ENCODE results near the gene CRELD2.
"Not testable (repeated sequence)": the region's sequence is repeated elsewhere in the genome, so short reads cannot be mapped to it uniquely, and the experiment has no call there.

The CRELD2 gene

DNA sequence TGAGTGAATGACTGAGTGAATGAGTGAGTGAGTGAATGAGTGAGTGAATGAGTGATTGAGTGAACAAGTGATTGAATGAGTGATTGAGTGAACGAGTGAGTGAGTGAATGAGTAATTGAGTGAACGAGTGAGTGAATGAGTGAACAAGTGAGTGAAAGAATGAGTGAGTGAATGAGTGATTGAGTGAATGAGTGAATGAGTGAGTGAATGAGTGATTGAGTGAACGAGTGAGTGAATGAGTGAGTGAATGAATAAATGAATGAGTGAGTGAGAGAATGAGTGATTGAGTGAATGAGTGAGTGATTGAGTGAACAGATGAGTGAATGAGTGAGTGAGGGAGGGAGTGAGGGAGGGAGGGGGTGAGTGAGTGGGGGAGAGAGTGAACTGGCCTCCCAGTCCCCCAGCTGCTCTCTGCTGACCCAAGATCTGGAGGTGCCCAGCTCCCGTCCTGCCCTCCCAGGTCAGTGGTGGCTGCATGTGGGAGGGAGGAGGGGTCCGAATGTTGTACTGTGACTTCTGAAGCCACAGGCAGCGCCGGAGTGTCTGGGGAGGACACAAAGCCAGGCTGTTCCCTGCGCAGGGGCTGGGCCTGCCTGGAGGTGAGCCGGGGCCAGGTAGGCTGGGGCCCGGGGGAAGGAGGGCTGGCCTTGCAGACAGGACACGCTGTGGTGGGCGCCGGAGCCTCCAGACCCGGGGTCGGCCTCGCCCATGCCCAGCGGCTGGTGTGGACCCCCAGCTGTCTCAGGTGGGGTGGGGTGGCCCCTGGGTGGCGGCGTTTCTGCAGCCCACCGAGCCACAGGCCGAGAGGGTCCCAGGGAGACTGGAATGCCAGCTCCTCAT lies 24.4 kb downstream of the CRELD2 start:
- DNase-seq (ENCODE audit: low spot score), result no peak
- TF ChIP-seq, protein P1, sequence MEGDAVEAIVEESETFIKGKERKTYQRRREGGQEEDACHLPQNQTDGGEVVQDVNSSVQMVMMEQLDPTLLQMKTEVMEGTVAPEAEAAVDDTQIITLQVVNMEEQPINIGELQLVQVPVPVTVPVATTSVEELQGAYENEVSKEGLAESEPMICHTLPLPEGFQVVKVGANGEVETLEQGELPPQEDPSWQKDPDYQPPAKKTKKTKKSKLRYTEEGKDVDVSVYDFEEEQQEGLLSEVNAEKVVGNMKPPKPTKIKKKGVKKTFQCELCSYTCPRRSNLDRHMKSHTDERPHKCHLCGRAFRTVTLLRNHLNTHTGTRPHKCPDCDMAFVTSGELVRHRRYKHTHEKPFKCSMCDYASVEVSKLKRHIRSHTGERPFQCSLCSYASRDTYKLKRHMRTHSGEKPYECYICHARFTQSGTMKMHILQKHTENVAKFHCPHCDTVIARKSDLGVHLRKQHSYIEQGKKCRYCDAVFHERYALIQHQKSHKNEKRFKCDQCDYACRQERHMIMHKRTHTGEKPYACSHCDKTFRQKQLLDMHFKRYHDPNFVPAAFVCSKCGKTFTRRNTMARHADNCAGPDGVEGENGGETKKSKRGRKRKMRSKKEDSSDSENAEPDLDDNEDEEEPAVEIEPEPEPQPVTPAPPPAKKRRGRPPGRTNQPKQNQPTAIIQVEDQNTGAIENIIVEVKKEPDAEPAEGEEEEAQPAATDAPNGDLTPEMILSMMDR (IDR thresholded peaks at IDR 0.05), result no peak
- no peak overlapping the region for H3K27ac ChIP-seq
- no peak overlapping the region for H3K4me3 ChIP-seq

DNA sequence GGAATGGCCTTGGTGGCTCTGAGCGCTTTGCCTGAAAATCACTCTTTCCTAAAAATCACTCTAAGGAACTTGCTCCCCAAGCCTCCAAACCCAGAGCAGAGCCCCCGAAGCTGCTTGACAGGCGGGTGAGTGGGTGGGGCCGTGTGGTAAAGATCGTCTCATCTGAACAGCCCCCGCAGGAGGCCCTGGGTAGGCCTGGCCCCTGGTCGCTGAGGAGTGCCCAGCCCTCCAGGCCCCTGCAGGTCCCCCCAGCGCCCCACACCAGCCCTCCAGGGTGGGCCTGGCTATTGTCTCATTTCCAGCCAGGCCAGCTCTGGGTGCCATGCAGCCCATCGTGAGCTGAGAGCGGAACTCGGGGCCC lies 25.0 kb downstream of the CRELD2 start:
- DNase-seq (ENCODE audit: low spot score), result no peak
- Histone ChIP-seq H3K4me3 (no peak overlapping the region), H3K27ac (no peak overlapping the region)
- TF ChIP-seq, protein P1 (IDR thresholded peaks at IDR 0.05), result no peak

DNA sequence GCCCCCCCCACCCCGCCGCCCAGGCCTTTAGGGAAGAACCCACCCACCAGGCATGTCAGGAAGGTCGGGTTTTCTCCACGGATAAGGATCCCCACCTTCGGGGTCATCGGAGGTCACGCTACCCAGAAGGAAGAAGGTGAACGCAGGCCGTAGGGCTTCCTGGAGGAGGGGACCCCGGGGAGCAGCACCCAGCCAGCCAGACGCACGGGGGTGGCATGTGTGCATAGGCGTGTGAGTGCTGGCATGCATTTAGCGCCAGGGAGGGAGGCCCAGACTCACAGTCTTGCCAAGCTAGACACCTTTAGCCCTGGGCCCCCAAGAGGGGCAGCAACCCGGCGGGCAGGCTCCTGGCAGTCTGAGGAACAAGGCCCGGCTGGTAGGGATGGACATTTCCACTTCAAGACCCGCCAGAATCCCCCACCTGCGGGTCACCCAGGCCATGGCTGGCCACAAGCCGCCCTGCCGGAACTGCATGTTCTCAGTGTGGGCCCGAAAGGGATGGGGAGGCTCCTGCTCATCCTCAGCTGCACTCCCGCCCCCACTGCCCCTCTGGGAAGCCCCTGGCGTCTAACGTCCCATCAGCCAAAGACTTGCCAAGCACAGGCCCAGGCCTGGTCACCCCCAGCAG lies 25.5 kb downstream of the CRELD2 start:
- no peak overlapping the region for H3K4me3 ChIP-seq
- TF ChIP-seq, protein P1 (IDR thresholded peaks at IDR 0.05), result no peak
- H3K27ac ChIP-seq, result no peak overlapping the region
- DNase-seq (ENCODE audit: low spot score), result no peak

DNA sequence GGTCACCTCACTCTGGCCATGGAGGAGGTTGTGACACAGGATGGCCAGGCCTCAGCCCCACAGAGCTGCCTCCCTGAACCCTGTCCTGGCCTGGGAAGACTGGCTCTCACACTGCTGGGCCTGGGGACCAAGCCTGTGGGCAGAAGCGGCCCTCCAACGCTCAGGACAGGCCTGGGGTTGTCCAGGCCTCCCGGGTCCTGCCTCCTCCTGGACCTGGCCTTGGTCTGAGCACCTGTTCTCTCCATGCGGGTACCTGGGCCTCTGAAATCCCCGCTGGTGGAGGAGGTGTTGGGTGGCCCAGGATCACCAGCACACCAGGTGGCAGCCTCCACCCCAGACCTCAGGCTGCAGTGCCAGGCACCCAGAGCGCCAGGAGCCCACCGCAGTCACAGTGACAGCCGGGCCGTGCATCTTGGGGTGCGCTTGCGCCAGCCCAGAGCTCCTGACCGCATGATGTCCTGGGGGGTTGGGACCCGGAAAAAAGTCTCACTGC lies 26.0 kb downstream of the CRELD2 start:
- Histone ChIP-seq H3K4me3 (no peak overlapping the region), H3K27ac (no peak overlapping the region)
- DNase-seq (ENCODE audit: low spot score), result no peak
- TF ChIP-seq, protein P1 (IDR thresholded peaks at IDR 0.05), result no peak

DNA sequence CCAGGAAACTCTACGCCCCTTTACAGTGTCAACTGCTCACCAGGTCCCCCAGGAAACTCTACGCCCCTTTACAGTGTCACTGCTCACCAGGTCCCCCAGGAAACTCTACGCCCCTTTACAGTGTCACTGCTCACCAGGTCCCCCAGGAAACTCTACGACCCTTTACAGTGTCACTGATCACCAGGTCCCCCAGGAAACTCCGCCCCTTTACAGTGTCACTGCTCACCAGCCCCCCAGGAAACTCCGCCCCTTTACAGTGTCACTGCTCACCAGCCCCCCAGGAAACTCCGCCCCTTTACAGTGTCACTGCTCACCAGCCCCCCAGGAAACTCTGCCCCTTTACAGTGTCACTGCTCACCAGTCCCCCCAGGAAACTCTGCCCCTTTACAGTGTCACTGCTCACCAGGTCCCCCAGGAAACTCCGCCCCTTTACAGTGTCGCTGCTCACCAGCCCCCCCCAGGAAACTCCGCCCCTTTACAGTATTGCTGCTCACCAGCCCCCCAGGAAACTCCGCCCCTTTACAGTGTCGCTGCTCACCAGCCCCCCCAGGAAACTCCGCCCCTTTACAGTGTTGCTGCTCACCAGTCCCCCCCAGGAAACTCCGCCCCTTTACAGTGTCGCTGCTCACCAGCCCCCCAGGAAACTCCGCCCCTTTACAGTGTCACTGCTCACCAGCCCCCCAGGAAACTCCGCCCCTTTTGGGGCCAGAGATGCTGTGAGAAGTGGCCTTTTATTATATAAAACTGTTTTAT lies 26.8 kb downstream of the CRELD2 start:
- H3K27ac ChIP-seq; H3K4me3 ChIP-seq; DNase-seq (ENCODE audit: low spot score): not testable (repeated sequence)

DNA sequence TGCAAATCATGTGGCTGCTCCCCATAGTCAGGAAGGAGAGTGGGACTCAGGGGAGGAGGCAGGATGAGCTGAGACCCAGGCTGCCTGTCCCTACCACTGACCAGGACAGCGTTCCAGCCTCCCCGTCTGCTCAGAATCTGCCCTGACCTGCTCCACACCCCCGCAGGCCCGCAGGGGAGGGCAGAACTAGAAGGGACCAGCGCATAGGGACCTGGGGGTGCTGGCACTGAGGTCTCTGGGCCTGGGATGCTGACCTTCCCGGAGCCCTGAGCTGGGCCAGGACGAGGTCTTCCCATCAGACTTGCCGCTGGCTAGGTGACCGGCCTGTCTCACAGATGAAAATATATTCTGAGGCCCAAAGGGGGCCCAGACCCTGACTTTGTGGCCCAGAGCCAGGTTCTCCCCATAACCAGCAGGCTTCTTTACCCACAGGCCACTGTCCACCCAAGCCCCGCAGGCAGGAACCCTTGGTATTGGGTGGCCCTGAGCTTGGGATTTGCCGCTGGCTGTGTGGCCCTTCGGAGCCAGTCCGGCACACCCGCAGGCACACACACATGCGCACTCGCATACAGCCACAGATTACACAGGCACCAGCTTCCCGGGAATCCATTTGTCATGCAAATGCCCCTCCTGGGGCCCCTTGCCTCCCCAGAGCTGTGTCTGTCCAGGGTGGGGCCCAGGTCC lies 28.3 kb downstream of the CRELD2 start:
- H3K27ac ChIP-seq, result no peak overlapping the region
- DNase-seq (ENCODE audit: low spot score), result no peak
- H3K4me3 ChIP-seq, result no peak overlapping the region
- TF ChIP-seq, protein P1 (IDR thresholded peaks at IDR 0.05), result no peak

DNA sequence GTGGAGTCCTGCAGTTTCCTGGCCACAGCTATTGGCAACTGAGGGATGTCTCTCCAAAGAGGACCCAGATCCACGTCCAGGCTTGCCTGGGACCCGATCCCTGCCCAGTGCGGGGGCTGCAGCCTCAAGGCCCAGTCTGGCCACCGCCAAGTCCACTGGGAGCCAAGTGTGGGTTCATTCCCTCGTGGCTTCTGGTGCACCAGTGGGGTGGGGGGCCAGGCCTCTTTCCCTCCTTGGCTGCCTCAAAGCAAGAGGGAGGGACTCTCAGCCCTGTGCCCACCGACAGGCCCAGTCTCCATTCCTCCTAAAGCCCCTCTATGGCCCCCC lies 28.8 kb downstream of the CRELD2 start:
- TF ChIP-seq, protein P1 (IDR thresholded peaks at IDR 0.05), result no peak
- Histone ChIP-seq H3K4me3 (no peak overlapping the region), H3K27ac (no peak overlapping the region)
- DNase-seq (ENCODE audit: low spot score), result no peak
